ENCODE measurements around the gene FOXR2.

FOXR2 gene

GRCh38 chrX:55623100-55623499, at the start of gene FOXR2:
Gene FOXR2, plus strand, starts transcription at chrX:55623400. Its CDS starts 312 bp downstream, at chrX:55623712.
- DNase-seq (ENCODE audit: low read depth), result no peak

GRCh38 chrX:55579115-55579514, 44.1 kb upstream of the FOXR2 start:
- no peak for DNase-seq (ENCODE audit: low read depth)

GRCh38 chrX:55582447-55582846, 40.8 kb upstream of the FOXR2 start:
- no peak for DNase-seq (ENCODE audit: low read depth)

GRCh38 chrX:55593296-55593695, 29.9 kb upstream of the FOXR2 start:
- no peak for DNase-seq (ENCODE audit: low read depth)

GRCh38 chrX:55593756-55594257, 29.4 kb upstream of the FOXR2 start:
- no peak for DNase-seq (ENCODE audit: low read depth)

GRCh38 chrX:55598333-55598732, 24.9 kb upstream of the FOXR2 start:
- DNase-seq (ENCODE audit: low read depth), result no peak

GRCh38 chrX:55619547-55619946, 3.7 kb upstream of the FOXR2 start:
- DNase-seq (ENCODE audit: low read depth), result no peak

- DNase-seq (ENCODE audit: low read depth), result no peak
Measured at GRCh38 chrX:55624403-55624802, 1.2 kb downstream of the FOXR2 start.

GRCh38 chrX:55636109-55636508, 12.9 kb downstream of the FOXR2 start:
- no peak for DNase-seq (ENCODE audit: low read depth)

- DNase-seq (ENCODE audit: low read depth), result no peak
Measured at GRCh38 chrX:55638933-55639332, 15.7 kb downstream of the FOXR2 start.

- DNase-seq (ENCODE audit: low read depth), result no peak
Measured at GRCh38 chrX:55640854-55641253, 17.7 kb downstream of the FOXR2 start.

- no peak for DNase-seq (ENCODE audit: low read depth)
Measured at GRCh38 chrX:55648434-55648833, 25.2 kb downstream of the FOXR2 start.

- no peak for DNase-seq (ENCODE audit: low read depth)
Measured at GRCh38 chrX:55659931-55660330, 36.7 kb downstream of the FOXR2 start.

GRCh38 chrX:55663584-55663983, 40.4 kb downstream of the FOXR2 start:
- no peak for DNase-seq (ENCODE audit: low read depth)

GRCh38 chrX:55668084-55668483, 44.9 kb downstream of the FOXR2 start:
- no peak for DNase-seq (ENCODE audit: low read depth)

All from activated T-cell treated with anti-CD3 and anti-CD28 coated beads for 48 hours (primary cell).